GM19025 (cell line): ENCODE data around the gene SLX4IP.

Source experiments
- ATAC-seq: cut with Tn5 transposase; IDR thresholded peaks from one replicate; pipeline ENCODE4 v1.9.1; 2021; ENCODE audit warnings: mild to moderate bottlenecking, low read depth, moderate library complexity; ENCODE audit not compliant: unreplicated experiment

The SLX4IP gene

DNA sequence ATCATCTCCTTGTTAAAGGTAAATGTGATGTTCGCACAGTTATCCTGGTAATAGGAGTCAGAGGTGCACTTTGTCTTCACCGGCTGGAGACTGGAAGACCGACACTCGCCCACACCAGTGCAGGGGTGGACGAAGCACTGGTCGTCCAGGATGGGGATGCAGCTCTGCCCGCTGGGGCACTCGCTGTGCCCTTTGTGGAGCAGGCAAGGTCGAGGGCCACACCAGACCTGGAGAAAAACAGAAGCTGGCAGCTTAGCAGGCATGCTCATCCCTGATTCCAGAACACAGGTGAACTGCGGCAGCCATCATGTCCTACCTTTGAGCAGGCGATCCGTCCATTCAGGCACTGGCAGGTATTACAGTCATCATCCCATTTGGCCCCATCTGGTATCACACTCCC lies 206.4 kb downstream of the SLX4IP start:
- ATAC-seq = no peak

DNA sequence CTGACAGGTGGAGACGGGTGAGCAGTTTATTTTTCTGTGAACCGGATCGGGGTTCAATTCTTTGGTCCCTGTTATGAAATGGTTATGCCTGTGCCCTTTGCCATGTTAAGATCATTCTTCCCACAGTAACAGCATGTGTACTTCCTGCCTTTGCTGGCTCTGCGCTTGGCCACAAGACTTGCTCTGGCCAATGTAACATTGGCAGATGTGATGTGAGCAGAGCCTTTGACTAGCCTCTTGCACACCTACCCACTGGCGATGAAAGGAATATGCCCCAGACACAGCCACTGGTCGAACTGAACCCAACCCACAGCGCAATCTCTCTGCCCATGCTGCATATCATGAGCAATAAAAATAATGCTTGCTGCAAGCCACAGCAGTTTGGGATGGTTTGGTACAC lies 206.8 kb downstream of the SLX4IP start:
- no peak for ATAC-seq

DNA sequence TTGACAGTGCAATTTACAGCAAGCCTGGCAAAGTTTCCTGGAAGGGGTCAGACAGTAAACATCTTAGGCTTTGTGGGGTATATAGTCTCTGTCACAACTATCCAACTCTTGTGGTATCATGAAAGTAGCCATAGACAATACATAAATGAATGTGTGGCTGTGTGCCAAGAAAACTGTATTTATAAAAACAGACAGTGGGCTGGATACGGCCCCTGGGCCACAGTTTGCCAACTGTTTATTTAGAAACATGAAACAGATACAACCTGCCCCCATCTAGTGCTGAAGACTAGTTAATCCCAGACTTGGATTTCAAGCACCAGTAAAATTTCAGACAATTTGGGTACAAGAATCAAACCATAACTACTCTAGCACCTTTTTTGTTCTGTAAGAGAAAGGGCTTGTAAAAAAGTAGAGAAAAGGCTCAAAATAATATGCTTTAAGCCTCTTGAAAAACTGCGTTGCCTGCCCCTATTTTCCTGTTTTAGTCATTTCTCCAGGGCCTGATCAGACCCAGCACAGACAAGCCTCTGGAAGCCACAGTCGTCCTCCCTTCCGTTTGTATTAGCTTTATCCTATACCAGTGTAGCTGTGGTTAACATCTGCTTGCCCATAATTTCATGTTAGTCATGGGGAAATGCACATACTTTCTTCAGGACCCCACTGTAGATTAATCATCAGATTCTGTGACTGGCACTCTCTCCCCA lies 207.9 kb downstream of the SLX4IP start:
- no peak for ATAC-seq

DNA sequence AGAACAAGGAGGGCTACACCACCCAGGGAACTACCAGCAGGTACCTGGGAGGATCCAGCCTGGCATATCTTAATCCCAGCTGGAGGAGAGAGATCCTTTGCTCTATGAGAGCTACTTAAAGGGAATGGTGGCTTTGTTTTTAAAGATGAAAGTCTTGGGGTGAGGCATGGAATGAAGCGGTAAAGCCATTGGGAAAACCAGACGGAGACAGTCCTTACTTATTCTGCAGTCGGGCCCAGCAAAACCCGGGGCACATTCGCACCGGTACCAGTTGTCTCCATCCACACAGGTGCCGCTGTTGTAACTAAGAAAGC lies 208.4 kb downstream of the SLX4IP start:
- ATAC-seq = no peak

DNA sequence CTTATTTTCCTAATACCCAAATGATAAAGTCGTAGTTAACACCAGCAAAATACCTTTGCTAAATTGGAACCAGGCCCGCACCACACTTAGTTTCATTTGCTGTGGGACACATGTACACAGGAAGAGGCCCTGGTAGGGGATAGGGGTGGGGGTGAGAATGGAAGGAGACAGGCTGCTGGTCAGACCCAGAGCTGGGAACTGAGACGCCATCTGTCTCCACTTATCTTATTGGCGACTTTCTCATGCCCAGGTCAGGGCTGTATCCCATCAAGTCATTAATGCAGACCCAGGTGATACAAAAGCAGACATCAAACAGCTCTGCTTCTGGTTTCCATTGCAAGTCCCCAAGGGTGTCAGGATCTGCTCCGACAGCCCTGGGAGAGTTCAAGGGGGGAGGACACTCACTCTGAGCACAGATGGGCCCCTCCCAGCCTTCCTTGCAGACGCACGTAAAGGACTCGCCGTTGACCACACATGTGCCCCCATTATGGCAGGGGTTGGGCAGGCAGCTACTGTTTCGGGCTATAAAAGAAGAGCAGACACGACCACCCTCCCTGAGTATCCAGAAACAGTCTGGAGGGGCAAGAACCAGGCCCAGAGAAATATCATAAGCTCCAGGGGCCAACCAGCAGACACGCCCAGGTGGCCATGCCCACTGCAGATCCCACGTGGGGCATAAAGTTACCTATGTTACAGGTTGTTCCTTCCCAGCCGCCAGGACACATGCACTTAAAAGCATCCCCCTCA lies 209.5 kb downstream of the SLX4IP start:
- ATAC-seq = peak; percentile 54

DNA sequence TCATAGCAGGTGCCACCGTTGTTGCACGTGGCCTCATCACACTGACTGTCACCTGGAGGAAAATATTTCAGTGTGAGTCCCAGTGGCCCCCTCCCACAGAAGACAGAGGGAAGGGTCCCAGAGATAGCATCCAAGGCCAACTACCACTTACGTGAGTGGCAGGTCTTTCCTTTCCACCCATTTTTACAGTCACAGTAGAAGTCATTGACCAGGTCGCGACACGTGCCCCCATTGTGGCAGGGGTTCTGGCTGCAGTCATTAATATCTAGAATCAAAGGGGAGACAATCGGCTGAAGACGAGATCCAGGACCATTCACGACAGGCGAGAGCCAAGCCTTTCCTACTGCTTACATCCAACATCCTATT lies 210.1 kb downstream of the SLX4IP start:
- ATAC-seq = no peak

DNA sequence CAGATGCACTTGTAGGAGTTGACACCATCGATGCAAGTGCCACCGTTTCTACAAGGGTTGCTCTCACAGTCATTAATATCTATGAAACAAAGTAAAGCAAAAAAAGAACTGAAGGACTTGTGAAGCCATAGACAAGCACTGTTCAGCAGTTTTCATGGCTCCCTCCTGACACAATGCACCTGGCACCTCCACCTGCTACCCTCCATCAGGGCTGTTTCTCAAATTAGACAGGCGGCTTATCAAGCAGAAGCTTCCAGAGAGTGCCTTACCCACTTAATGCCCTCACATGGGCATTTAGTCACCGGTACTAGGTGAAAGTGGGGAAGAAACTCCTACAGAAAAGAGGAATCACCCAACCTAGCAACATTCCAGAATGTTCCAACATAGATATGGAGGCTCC lies 210.9 kb downstream of the SLX4IP start:
- ATAC-seq = no peak

DNA sequence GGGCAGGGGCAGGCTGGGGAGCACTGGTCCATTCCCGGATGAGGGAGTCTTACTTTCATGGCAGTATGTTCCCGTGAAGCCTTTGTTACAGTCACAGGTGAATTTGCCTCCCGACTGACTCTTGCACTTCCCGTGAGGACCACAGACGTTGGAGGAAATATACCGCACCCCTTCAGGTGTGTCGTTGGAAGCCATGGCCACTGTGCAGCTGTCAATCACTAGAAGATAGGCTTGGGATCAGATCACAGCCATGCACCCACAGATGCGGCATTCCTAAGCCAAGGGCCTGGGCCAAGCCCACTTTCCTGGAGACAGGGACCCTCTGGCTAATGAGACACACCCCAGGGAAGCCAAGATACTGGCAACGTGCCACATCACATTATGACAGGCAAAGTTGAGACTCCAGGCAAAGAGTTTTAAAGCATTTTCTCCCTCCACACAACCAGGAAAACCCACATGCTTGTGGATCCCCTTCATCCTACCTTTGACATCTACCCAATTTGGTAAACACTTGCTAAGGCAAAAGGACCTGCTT lies 211.8 kb downstream of the SLX4IP start:
- no peak for ATAC-seq

DNA sequence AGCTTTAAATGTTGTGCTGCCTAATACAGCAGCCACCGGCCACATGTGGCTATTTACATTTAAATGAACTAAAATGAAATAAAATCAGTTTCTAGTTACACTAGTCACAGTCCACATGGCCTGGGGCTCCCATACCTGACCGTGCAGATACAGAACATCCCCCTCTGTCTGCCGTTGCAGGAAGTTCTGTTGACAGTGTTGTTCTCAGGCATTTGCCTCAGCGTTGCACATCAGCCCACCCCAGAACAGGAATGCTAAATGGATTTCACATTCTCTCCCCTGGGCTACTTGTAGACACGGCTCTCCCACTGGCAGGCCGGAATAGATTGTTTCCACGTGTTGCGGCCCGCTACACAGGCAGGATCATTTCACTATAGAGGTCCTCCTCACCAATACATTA lies 212.4 kb downstream of the SLX4IP start:
- ATAC-seq = no peak

DNA sequence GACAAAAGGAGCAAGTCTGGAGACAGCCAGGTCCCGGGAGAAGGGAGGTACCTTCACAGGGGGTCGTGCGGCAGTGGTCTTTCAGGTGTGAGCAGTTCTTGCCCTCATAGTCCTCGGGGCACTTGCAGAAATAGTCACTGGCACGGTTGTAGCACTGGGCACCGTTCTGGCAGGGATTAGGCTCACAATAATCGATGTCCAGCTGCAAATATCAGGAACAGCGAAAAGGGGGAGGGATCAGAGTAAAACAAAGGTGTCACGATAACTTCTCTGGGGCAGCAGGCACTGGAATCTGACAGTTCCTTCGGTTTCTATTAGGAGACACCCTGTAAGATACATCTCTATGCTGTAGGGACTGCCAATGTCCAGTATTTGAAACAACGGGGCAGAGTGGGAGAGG lies 212.8 kb downstream of the SLX4IP start:
- no peak for ATAC-seq

DNA sequence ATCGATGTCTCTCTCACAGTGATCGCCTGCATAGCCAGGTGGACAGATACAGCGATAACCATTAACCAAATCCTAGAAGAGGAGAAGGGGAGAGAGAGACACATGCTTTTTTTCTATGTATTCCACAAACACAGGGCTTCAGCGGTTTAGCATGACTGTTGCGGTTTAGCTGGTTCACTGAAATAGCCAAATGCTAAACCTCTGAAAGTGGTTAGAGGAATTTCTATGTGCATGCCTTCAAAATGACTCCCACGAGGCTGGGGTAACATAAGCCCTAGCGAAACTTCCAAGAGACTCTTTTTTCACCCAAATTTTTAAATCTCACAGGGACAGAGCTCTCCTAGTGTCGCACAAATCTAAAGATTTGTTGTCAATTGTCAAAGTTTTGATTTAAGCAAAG lies 213.5 kb downstream of the SLX4IP start:
- no peak for ATAC-seq

DNA sequence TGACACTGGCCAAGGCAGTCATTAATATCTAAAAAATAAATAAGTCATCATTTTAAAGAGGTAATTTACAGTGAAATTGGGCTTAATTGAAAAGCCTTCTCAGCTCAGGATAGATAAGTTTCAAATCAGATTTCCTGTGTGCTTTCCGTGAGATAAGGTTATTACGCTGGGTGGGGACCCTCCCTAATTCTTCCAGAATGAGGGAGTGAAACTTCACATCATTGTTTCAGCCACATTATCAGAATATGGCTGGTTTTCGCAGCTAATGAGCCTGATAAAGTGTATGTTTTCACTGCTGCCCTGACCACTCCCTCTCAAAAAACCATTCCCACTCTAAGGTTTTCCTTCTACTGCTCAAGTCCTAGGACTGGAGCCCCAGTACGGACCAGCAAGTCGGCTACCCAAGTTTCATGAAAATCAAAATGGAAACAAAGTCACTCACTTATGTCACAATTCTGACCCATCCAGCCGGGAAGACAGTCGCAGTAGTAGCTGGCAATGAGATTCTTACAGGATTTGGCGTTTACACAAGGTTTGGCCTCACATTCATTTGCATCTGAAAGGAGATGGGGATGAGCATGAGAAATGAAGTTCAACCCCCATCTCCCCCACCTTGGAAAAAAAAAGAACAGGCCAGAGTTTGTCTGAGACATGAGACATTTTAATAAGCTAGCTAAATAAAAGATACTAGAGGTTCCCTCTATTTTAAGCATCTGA lies 214.1 kb downstream of the SLX4IP start:
- no peak for ATAC-seq

DNA sequence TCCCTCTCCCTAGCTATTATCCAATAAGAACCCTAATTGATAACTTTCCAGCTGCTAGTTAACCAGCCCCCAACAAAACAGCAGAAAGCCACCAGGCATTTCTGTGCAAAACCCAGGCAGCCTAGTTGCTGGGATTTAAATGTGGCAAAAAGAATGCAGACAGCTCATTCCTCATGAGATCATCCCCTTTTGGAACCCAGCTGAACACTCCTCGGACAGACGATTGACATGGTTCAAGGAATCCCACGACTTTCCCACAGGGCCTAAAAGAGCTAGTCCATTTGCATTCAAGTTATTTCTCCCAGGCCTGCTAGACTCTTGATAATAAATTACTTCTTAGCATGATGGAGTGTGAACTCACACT lies 214.7 kb downstream of the SLX4IP start:
- ATAC-seq = no peak

DNA sequence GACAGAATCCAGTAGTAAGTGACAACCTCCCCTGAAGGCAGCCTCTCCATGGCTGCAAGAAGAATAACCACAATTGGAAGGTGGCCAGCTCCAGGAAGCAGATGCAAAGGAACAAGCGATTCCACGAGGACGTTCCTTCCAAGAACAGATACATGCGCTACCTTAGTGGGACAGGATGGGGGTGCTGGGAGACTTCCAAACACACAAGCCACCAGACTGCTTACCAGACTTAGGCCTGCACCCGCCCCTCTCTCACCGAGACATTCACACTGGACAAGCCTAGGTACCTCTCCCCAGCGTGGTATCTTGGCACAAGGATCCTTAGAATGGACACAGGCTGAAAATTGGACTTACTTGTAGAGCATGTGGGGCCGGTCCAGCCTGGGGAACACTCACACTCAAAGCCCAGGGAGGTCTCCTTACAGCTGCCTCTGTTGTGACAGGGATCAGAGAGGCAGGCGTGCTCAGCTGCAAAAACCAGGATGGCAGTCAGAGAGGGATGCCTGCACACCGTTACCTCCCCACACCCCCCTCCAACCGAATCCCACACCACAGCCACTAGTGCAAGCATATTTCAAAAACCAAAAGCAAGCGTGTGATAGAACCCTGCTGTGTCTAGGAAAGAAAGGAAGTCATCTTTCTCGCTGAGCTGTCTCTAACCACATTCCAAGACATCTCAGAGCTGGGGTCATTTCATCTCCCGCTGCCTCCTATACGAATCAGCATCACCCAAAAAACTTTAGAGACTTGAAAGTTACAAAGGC lies 216.3 kb downstream of the SLX4IP start:
- no peak for ATAC-seq

DNA sequence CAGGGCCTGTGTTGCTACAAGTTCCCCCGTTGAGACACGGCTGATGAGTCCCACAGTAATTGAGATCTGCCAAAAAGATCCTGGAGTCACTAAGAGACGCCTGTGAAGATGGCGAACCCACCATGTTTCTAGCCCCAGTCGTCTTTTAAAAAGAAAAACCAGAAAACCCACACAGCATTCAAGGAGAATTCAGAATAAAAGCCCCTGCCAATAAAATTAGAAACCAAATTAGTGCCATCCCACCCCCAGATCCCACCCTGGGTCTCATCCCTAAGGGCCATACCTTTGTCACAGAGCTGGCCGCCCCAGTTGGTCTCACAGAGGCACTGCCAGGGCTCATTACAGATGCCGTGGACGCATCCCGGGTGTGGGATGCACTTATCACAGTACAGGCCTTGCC lies 217.1 kb downstream of the SLX4IP start:
- ATAC-seq = no peak

DNA sequence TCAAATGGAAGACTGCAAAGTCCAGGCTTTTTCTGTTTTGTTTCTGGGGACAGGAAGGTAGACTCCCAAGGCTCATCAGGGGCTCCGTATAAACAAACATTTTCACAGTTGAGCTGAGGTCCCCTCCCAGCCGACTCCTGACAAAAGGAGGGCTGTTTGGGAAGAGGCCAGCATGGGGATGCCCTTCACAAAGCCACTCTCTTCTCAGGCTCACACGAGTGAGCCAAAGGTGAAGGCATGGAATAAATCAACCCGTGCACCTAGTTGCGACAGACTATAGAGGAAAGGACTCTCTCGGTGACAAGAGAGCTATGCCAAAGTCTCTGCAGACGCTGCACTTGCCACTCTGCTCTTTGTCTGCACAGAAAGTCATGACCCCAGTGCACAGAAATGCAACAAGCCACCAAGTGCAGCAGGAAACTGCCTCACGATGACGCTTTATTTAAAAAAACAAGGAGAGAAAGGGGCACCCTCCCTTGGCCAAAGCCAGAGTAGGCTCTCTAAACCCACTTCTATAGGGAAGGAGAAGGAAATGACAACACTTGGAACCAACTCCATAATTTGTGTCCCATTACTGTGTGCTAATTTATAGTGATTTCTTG lies 217.7 kb downstream of the SLX4IP start:
- no peak for ATAC-seq

DNA sequence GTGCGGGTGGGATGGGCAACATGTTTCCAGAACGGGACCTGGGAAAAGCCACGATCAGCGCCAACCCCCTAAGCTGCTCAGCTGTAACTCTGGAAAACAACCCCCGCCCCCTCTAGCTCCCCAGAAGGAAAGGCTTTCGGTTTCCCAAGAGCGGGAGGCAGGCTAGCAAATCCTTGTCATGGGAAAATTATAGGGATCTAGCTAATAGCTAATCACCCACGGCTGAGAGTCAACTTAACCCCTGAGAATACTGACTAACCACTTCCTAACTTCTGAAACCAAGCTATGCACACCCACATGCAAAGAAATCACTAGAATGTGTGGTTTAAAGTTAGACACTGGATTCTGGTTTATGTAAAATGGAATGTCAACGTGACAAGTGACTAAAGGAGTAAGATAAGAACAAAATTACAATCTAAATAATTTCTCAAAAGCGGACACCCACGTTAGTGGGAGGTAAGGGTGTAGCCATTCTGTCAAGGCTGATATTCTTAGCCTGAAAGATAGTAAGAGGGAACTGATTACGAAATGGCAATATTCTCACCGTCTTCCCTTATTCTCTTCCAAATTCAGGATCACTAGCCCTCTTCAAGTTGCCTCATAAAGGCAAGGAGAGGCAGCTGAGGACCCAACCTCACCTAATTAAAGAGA lies 218.6 kb downstream of the SLX4IP start:
- ATAC-seq = no peak

DNA sequence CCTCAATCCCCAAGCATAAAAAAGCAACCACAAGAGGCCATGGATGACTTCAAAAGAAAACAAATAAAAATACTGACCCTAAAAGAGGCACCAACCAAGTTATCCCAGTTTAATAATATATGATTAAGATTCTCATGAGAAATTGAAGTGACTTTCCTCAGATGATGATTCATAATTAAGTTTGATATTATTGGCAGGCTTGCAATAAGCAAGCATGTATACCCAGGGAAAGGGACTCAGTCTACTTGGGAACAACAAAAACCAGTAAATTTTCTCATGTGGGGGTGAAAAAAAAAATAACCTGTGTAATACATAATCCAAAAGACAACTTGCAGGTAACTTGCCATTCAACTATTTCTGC lies 219.1 kb downstream of the SLX4IP start:
- no peak for ATAC-seq

DNA sequence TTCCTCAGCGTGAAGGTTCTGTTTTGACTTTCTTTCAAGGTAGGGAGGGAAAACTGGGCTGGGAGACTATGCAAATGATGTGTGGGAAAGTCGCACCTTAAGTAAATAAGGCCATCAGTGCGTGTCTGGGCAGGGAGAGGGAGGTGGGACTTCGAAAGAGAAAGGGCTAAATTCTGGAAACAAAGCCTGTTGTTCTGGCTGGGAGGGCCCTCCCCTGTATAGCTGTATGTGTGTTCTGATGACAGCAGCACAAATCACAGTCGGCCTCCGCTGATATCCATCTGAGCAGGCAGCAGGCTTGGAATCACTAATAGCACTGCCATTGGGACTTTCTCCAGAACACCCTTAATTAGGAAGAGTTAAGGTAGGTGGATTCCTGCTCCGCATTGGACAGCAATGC lies 219.5 kb downstream of the SLX4IP start:
- peak; percentile 54 for ATAC-seq
